Umbilical cord (tissue), 2 donors: ENCODE measurements around the gene DPH1. TPM values are rescaled to one million over a fixed set of nuclear protein-coding genes. Genes with fewer than 3 reads are reported as not detected.

Experiments used
- DNase-seq: peaks from one replicate; pipeline ENCODE4 v3.0.0-alpha.2; 2015; ENCODE audit warnings: low spot score
- total RNA-seq: library from RNA; depleted of rRNA; stranded (reverse); fragments of >200 nt; gene quantifications from one replicate; pipeline ENCODE4 v1.2.3, GENCODE V29; 2014; ENCODE audit warnings: low replicate concordance; ENCODE audit not compliant: insufficient read depth

DPH1 gene
- total RNA-seq, 1 donor from 2014 or later: 13.0 TPM

GRCh38 chr17:2027528-2028233 is 2.3 kb upstream of the DPH1 start:
- DNase-seq: no peak

- DNase-seq: no peak
Measured at GRCh38 chr17:2028234-2028614, 1.7 kb upstream of the DPH1 start.

- DNase-seq: no peak
Measured at GRCh38 chr17:2028737-2029136, 1.2 kb upstream of the DPH1 start.

GRCh38 chr17:2030779-2031163 is 818 bp downstream of the DPH1 start:
- DNase-seq: no peak

- DNase-seq: no peak
Measured at GRCh38 chr17:2033153-2033552, 3.2 kb downstream of the DPH1 start.

- DNase-seq: no peak
Measured at GRCh38 chr17:2034157-2034556, 4.2 kb downstream of the DPH1 start.

- DNase-seq: no peak
Measured at GRCh38 chr17:2034806-2035540, 5.0 kb downstream of the DPH1 start.

- no peak for DNase-seq
Measured at GRCh38 chr17:2035541-2036488, 5.9 kb downstream of the DPH1 start.

GRCh38 chr17:2037155-2037554 is 7.2 kb downstream of the DPH1 start:
- no peak for DNase-seq

- no peak for DNase-seq
Measured at GRCh38 chr17:2040219-2040827, 10.4 kb downstream of the DPH1 start.

- no peak for DNase-seq
Measured at GRCh38 chr17:2040942-2041560, 11.1 kb downstream of the DPH1 start.

GRCh38 chr17:2041561-2042389 is 11.8 kb downstream of the DPH1 start, which contains the start of gene OVCA2:
Gene OVCA2, plus strand, starts transcription at chr17:2042022. Its CDS starts 26 bp downstream, at chr17:2042048.
- peak; percentile 97 for DNase-seq

GRCh38 chr17:2042390-2042847 is 12.5 kb downstream of the DPH1 start:
- DNase-seq: peak; percentile 57

- no peak for DNase-seq
Measured at GRCh38 chr17:2042933-2043332, 13.0 kb downstream of the DPH1 start.

GRCh38 chr17:2043785-2044184 is 13.8 kb downstream of the DPH1 start:
- no peak for DNase-seq

GRCh38 chr17:2044263-2044894 is 14.4 kb downstream of the DPH1 start:
- DNase-seq: no peak

- no peak for DNase-seq
Measured at GRCh38 chr17:2047590-2047989, 17.6 kb downstream of the DPH1 start.

- DNase-seq: no peak
Measured at GRCh38 chr17:2048805-2049204, 18.9 kb downstream of the DPH1 start.
